SK-N-SH (cell line): ENCODE results near the gene ZNF785. TPM values are rescaled to one million over a fixed set of nuclear protein-coding genes. Genes with fewer than 3 reads are reported as not detected.

ENCODE experiments used
- CTCF ChIA-PET: fragments of 300-600, 350-600 bp; formaldehyde crosslinking; extraction: SDS; loops from one replicate; lab custom pipeline; 2021; lab: Yijun Ruan, JAX
- POLR2A ChIA-PET: fragments of 350-600 bp; sonication (Branson Sonifier 250); formaldehyde crosslinking; extraction: SDS; loops from one replicate; lab custom pipeline; 2020; ENCODE audit warnings: antibody characterized with exemption, inconsistent platforms; lab: Yijun Ruan, JAX
- DNase-seq: peaks from one replicate; pipeline ENCODE4 v3.0.0; 2012
- H2AFZ ChIP-seq: fragments of 200-600 bp; sonication (generic); 2 replicates; pipeline ENCODE4 v1.8.1; 2016; ENCODE audit warnings: antibody characterized with exemption, mild to moderate bottlenecking, low read depth
- H3F3A ChIP-seq: fragments of 200-600 bp; sonication (generic); replicated peaks from 2 replicates; pipeline ENCODE3; 2016; ENCODE audit warnings: antibody characterized with exemption, mild to moderate bottlenecking; ENCODE audit not compliant: insufficient read depth
- H3K27ac ChIP-seq, 2 experiments: fragments of 200-500 bp in 1 of 2; fragments of 200-600 bp in 1 of 2; sonication (Bioruptor generic) in 1 of 2; sonication (generic), shearing (Covaris generic) in 1 of 2; 2 replicates each; pipeline versions ENCODE4 v1.5.1 to v1.6.1; 2014 to 2016; ENCODE audit warnings: low read depth in 2 of 2, inconsistent platforms in 1 of 2, low read length in 1 of 2, mild to moderate bottlenecking in 1 of 2, mixed read lengths in 1 of 2
- H3K27me3 ChIP-seq: fragments of 200-600 bp; sonication (generic), shearing (Covaris generic); 2 replicates; pipeline ENCODE4 v1.6.1; 2016; ENCODE audit warnings: mixed run types; ENCODE audit not compliant: insufficient read depth
- H3K36me3 ChIP-seq, 2 experiments: fragments of 200-500 bp in 1 of 2; fragments of 200-600 bp in 1 of 2; sonication (Bioruptor generic) in 1 of 2; sonication (generic) in 1 of 2; replicated peaks in 1 of 2; 2 replicates each; pipeline versions ENCODE3 to v1.5.1; 2014 to 2016; ENCODE audit warnings: low read length in 1 of 2, mild to moderate bottlenecking in 1 of 2; ENCODE audit not compliant: insufficient read depth in 2 of 2, control insufficient read depth in 1 of 2
- H3K4me1 ChIP-seq, 2 experiments: fragments of 200-500 bp in 1 of 2; fragments of 200-600 bp in 1 of 2; sonication (Bioruptor generic) in 1 of 2; sonication (generic), shearing (Covaris generic) in 1 of 2; 2 replicates each; pipeline versions ENCODE4 v1.5.1 to v1.6.1; 2014 to 2016; ENCODE audit warnings: low read depth in 1 of 2, low read length in 1 of 2, mixed run types in 1 of 2; ENCODE audit not compliant: insufficient read depth in 2 of 2, control insufficient read depth in 1 of 2
- H3K4me2 ChIP-seq: fragments of 200-600 bp; sonication (generic), shearing (Covaris generic); 2 replicates; pipeline ENCODE4 v1.6.1; 2017; ENCODE audit warnings: mixed run types
- H3K4me3 ChIP-seq, 2 experiments: fragments of 200-500 bp in 1 of 2; fragments of 200-600 bp in 1 of 2; sonication (Bioruptor generic) in 1 of 2; sonication (generic), shearing (Covaris generic) in 1 of 2; 2 replicates each; pipeline versions ENCODE4 v1.5.1 to v1.8.1; 2014 to 2016; ENCODE audit warnings: low read depth in 2 of 2, inconsistent platforms in 1 of 2, low read length in 1 of 2, mild to moderate bottlenecking in 1 of 2, mixed read lengths in 1 of 2, moderate library complexity in 1 of 2
- H3K79me2 ChIP-seq: fragments of 200-600 bp; sonication (generic); 2 replicates; pipeline ENCODE4 v1.8.1; 2017; ENCODE audit warnings: mild to moderate bottlenecking; ENCODE audit not compliant: insufficient read depth
- H3K9ac ChIP-seq: fragments of 200-600 bp; sonication (generic); 2 replicates; pipeline ENCODE4 v1.6.1; 2017; ENCODE audit warnings: mixed run types
- H3K9me2 ChIP-seq: fragments of 200-600 bp; sonication (generic); 2 replicates; pipeline ENCODE4 v1.6.1; 2017; ENCODE audit warnings: mixed run types
- H3K9me3 ChIP-seq: fragments of 200-600 bp; sonication (generic); 2 replicates; pipeline ENCODE4 v1.6.1; 2017; ENCODE audit warnings: mixed run types, mild to moderate bottlenecking, moderate library complexity
- H4K20me1 ChIP-seq: fragments of 200-600 bp; sonication (generic); 2 replicates; pipeline ENCODE4 v1.6.1; 2017; ENCODE audit warnings: mild to moderate bottlenecking, mixed run types; ENCODE audit not compliant: insufficient read depth
- CHD2 ChIP-seq: fragments of 150-350 bp; IDR thresholded peaks from 2 replicates; pipeline ENCODE4 v1.6.1; 2018; ENCODE audit warnings: low read length; ENCODE audit not compliant: partially characterized antibody
- ELF1 ChIP-seq: IDR thresholded peaks from 2 replicates; pipeline ENCODE4 v1.4.0; 2012
- EP300 ChIP-seq, 2 experiments: IDR thresholded peaks; 2 replicates each; pipeline versions ENCODE4 v1.4.0 to v1.6.1; 2012; ENCODE audit warnings: borderline replicate concordance in 1 of 2, low read depth in 1 of 2, low read length in 1 of 2
- FOXM1 ChIP-seq: IDR thresholded peaks from 2 replicates; pipeline ENCODE4 v1.4.0; 2012; ENCODE audit warnings: low read depth, mild to moderate bottlenecking
- GATA2 ChIP-seq: sonication (generic); formaldehyde crosslinking; IDR thresholded peaks from 2 replicates; pipeline ENCODE4 v1.5.0; 2020; ENCODE audit warnings: mild to moderate bottlenecking, missing genetic modification reagents
- JUND ChIP-seq: IDR thresholded peaks from 2 replicates; pipeline ENCODE4 v1.4.0; 2012
- NFIC ChIP-seq: IDR thresholded peaks from 2 replicates; pipeline ENCODE4 v1.4.0; 2012; ENCODE audit warnings: borderline replicate concordance
- RAD21 ChIP-seq: IDR thresholded peaks from 2 replicates; pipeline ENCODE4 v1.6.1; 2012; ENCODE audit warnings: mild to moderate bottlenecking, low read length
- RXRA ChIP-seq: IDR thresholded peaks from 2 replicates; pipeline ENCODE4 v1.4.0; 2012; ENCODE audit warnings: low read depth, mild to moderate bottlenecking, borderline replicate concordance
- SMC3 ChIP-seq: IDR thresholded peaks from 2 replicates; pipeline ENCODE4 v1.6.1; 2012; ENCODE audit warnings: low read depth, low read length, improper control_type of control experiment
- TAF1 ChIP-seq: IDR thresholded peaks from 2 replicates; pipeline ENCODE4 v1.6.1; 2012; ENCODE audit warnings: low read depth, mild to moderate bottlenecking, low read length, moderate library complexity, borderline replicate concordance
- TCF12 ChIP-seq: IDR thresholded peaks from 2 replicates; pipeline ENCODE4 v1.4.0; 2012
- WGBS: methylation state at CpG from one replicate; pipeline ENCODE4 v1.1.6; 2017; ENCODE audit warnings: low lambda C conversion rate; 5-methylcytosine and 5-hydroxymethylcytosine counted together
- polyA plus RNA-seq, 3 experiments: library from polyadenylated mRNA; depleted of rRNA; stranded (reverse); fragments of >200 nt; gene quantifications; 2 replicates each; pipeline ENCODE4 v1.2.3, GENCODE V29; 2012
- TF ChIP-seq, protein P1 (sequence below): IDR thresholded peaks from 2 replicates; pipeline ENCODE4 v1.6.1; 2012; ENCODE audit warnings: mild to moderate bottlenecking, low read depth, low read length, moderate library complexity
- TF ChIP-seq, protein P2 (sequence below): IDR thresholded peaks from 2 replicates; pipeline ENCODE4; 2012
- TF ChIP-seq, protein P3 (sequence below): IDR thresholded peaks from 2 replicates; pipeline ENCODE4 v1.4.0; 2012; ENCODE audit warnings: low read depth, borderline replicate concordance

ZNF785 gene
- polyA plus RNA-seq, 1 of the 3 experiments (the other 2 are of a cell fraction) = 8.8 TPM

DNA sequence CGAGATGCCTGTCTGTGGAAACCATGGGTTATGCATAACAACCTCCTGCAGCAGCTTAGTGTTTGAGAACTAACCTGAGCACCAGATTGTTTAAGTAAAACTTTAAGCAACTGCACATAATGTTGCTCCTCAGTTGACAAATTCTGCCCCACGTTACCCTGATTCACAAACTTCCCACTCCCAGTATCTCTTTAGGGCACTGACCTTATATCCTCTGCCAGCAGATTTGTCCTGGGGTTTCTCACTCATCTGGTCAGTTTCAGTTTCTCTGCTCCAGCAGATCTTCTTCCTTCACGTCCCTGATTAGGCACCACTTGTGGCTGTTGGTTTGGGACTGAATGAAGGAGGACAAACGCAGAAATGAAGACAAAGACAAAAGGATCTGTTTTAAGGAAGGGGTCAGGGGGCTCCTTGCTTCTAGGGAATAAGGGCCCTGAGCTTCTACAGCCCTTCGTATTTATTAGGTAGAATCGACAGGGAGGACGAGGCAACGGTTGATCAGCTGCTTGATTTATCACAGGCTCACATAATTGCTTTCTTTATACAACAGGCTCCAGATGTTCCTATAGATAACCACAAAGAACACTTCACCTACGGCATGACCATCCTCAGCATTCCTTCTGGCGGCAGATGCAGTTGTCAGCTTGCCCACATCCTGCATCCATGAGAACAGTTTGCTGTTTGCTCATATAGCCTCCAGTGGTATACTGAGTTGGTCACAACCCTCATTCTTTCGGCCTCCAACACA, 38.2 kb upstream of the ZNF785 start:
- H3K36me3 ChIP-seq = no peaks in the 10 kb centered on the region
- no peaks in the 10 kb centered on the region for H4K20me1 ChIP-seq
- no peaks in the 10 kb centered on the region for H3K9me3 ChIP-seq
- H3K4me1 ChIP-seq = no peaks in the 10 kb centered on the region
- no peak overlapping the region for H3K27ac ChIP-seq
- no peak overlapping the region for H3K4me3 ChIP-seq
- no peak for DNase-seq
- no peak overlapping the region for H3K4me2 ChIP-seq
- H3K79me2 ChIP-seq = no peaks in the 10 kb centered on the region
- TF ChIP-seq RAD21 (no peak), NFIC (no peak)
- TF ChIP-seq, all 33 proteins: peak for 0
- WGBS = 78% methylated on average over 10 of the region's 11 CpGs
- Histone ChIP-seq H3K27me3 (no peaks in the 10 kb centered on the region), H2AFZ (no peak overlapping the region), H3F3A (no peaks in the 10 kb centered on the region), H3K9ac (no peak overlapping the region), H3K9me2 (no peaks in the 10 kb centered on the region)
- ChIA-PET POLR2A (no interaction called here), CTCF (interaction anchor here (7.8 kb wide), 1 partner anchor 9 kb away, joined by 65 read pairs; no protein-coding TSS in a partner anchor)

DNA sequence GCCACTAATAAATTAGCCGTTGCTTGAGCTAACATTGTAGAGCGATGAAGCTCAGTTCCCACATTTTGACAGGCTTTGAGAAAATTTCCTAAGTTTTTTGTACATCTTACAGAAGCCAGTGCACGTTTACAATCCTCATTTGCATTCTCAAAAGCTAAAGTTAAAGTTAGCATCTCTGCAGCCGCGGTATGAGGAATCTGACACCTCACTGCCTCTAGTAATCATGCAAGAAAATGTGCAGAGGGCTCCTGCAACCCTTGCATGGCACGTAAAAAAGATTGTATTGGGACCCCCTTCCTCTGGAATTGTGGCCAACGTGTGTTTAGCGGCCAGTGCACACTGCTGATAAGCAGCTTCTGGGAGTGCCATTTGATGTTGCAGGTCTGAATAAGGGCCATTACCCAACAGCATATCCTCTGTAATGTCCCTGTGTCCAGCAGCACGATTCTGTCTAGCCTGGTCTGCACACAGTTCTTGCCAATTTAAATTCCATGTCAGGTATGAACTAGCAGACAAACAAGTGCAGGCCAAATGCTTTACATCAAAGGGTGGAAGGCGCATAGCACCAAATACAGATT, 37.0 kb upstream of the ZNF785 start:
- no peaks in the 10 kb centered on the region for H3K27me3 ChIP-seq
- TF ChIP-seq SMC3 (no peak), JUND (no peak), CHD2 (no peak), FOXM1 (no peak), RXRA (no peak), RAD21 (no peak), ELF1 (no peak)
- TF ChIP-seq, all 33 proteins: peak for 0
- Histone ChIP-seq H3K9me2 (no peaks in the 10 kb centered on the region), H3K4me3 (no peak overlapping the region), H3K27ac (no peak overlapping the region), H3K4me2 (no peak overlapping the region), H3K9ac (no peak overlapping the region), H3K4me1 (no peaks in the 10 kb centered on the region), H4K20me1 (no peaks in the 10 kb centered on the region), H3K79me2 (no peaks in the 10 kb centered on the region), H3F3A (no peaks in the 10 kb centered on the region), H3K9me3 (no peaks in the 10 kb centered on the region), H3K36me3 (no peaks in the 10 kb centered on the region), H2AFZ (no peak overlapping the region)
- ChIA-PET POLR2A (no interaction called here), CTCF (interaction anchor here (0.7 kb wide), 1 partner anchor 12 kb away, joined by 3 read pairs; the partner anchor contains the start of gene ZNF689)
- whole genome bisulfite sequencing = 71% methylated on average over 10 of the region's 10 CpGs
- no peak for DNase-seq

DNA sequence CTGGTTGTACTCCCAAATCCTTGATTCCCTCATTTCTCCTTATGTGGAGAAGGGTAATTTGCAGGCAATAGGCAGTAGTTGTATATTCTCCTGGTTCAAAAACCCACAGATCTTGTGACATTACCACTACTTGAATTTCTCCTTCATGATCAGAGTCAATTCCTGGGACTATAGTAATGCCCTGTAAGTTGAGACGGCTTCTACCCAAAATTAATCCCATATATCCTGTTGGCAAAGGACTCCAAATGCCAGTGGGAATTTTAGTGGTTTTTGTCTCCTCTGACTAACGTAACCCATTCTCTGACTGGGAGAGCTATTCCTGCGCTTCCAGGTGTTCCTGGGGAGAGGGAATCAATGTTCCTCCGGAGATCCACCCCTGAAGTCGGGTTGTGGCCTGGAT, 36.3 kb upstream of the ZNF785 start:
- H4K20me1 ChIP-seq = no peaks in the 10 kb centered on the region
- no peak overlapping the region for H3K27ac ChIP-seq
- H3K36me3 ChIP-seq = no peaks in the 10 kb centered on the region
- H3K4me3 ChIP-seq = no peak overlapping the region
- H3K79me2 ChIP-seq = no peaks in the 10 kb centered on the region
- no peaks in the 10 kb centered on the region for H3K9me3 ChIP-seq
- ChIA-PET POLR2A (no interaction called here), CTCF (interaction anchor here (1.2 kb wide), 1 partner anchor 10 kb away, joined by 3 read pairs; no protein-coding TSS in a partner anchor)
- H3K4me1 ChIP-seq = no peaks in the 10 kb centered on the region
- no peaks in the 10 kb centered on the region for H3K27me3 ChIP-seq
- H3F3A ChIP-seq = no peaks in the 10 kb centered on the region
- no peak overlapping the region for H3K9ac ChIP-seq
- WGBS = 69% methylated on average over 5 of the region's 5 CpGs
- H2AFZ ChIP-seq = no peak overlapping the region
- no peak for DNase-seq
- H3K4me2 ChIP-seq = no peak overlapping the region
- H3K9me2 ChIP-seq = no peaks in the 10 kb centered on the region
- TF ChIP-seq TAF1 = no peak
- TF ChIP-seq TCF12 = no peak
- TF ChIP-seq RAD21 = no peak
- TF ChIP-seq, protein P1, sequence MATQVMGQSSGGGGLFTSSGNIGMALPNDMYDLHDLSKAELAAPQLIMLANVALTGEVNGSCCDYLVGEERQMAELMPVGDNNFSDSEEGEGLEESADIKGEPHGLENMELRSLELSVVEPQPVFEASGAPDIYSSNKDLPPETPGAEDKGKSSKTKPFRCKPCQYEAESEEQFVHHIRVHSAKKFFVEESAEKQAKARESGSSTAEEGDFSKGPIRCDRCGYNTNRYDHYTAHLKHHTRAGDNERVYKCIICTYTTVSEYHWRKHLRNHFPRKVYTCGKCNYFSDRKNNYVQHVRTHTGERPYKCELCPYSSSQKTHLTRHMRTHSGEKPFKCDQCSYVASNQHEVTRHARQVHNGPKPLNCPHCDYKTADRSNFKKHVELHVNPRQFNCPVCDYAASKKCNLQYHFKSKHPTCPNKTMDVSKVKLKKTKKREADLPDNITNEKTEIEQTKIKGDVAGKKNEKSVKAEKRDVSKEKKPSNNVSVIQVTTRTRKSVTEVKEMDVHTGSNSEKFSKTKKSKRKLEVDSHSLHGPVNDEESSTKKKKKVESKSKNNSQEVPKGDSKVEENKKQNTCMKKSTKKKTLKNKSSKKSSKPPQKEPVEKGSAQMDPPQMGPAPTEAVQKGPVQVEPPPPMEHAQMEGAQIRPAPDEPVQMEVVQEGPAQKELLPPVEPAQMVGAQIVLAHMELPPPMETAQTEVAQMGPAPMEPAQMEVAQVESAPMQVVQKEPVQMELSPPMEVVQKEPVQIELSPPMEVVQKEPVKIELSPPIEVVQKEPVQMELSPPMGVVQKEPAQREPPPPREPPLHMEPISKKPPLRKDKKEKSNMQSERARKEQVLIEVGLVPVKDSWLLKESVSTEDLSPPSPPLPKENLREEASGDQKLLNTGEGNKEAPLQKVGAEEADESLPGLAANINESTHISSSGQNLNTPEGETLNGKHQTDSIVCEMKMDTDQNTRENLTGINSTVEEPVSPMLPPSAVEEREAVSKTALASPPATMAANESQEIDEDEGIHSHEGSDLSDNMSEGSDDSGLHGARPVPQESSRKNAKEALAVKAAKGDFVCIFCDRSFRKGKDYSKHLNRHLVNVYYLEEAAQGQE = no peak
- no peak for TF ChIP-seq GATA2 (CRISPR knock-in tag)
- TF ChIP-seq RXRA = no peak
- no peak for TF ChIP-seq EP300 (IDR thresholded peaks at IDR 0.05; ENCODE audit: borderline replicate concordance in 1 of 2, low read depth in 1 of 2, low read length in 1 of 2)
- TF ChIP-seq, protein P2, sequence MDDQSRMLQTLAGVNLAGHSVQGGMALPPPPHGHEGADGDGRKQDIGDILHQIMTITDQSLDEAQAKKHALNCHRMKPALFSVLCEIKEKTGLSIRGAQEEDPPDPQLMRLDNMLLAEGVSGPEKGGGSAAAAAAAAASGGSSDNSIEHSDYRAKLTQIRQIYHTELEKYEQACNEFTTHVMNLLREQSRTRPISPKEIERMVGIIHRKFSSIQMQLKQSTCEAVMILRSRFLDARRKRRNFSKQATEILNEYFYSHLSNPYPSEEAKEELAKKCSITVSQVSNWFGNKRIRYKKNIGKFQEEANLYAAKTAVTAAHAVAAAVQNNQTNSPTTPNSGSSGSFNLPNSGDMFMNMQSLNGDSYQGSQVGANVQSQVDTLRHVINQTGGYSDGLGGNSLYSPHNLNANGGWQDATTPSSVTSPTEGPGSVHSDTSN = no peak
- TF ChIP-seq, protein P3, sequence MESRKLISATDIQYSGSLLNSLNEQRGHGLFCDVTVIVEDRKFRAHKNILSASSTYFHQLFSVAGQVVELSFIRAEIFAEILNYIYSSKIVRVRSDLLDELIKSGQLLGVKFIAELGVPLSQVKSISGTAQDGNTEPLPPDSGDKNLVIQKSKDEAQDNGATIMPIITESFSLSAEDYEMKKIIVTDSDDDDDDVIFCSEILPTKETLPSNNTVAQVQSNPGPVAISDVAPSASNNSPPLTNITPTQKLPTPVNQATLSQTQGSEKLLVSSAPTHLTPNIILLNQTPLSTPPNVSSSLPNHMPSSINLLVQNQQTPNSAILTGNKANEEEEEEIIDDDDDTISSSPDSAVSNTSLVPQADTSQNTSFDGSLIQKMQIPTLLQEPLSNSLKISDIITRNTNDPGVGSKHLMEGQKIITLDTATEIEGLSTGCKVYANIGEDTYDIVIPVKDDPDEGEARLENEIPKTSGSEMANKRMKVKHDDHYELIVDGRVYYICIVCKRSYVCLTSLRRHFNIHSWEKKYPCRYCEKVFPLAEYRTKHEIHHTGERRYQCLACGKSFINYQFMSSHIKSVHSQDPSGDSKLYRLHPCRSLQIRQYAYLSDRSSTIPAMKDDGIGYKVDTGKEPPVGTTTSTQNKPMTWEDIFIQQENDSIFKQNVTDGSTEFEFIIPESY = no peak
